ENCODE data around the gene ZNF516. TPM values are rescaled to one million over a fixed set of nuclear protein-coding genes. Genes with fewer than 3 reads are reported as not detected.
A peak's percentile ranks its signal among the peaks of the same experiment; 100 is the strongest.
"Not testable (repeated sequence)": the region's sequence is repeated elsewhere in the genome, so short reads cannot be mapped to it uniquely, and the experiment has no call there.

ZNF516 gene
- total RNA-seq, result 0.85 and 1.6 TPM in 2 replicates

GRCh38 chr18:76495006-76495370, at the start of gene ZNF516:
Gene ZNF516 (minus strand): TSS chr18:76495242. CDS start chr18:76443054, 52,188 bp downstream.
- peaks cover 72% of the 10 kb centered on the region for H3K27me3 Mint-ChIP-seq
- peaks cover 31% of the 10 kb centered on the region for H3K4me1 Mint-ChIP-seq
- peak; percentile 67 for DNase-seq
- peak within 1 kb of the TSS; percentile 67 for H3K27ac Mint-ChIP-seq
- H3K9me3 Mint-ChIP-seq, result no peaks in the 10 kb centered on the region
- H3K4me3 Mint-ChIP-seq, result peak within 1 kb of the TSS; percentile 97
- peaks cover 6% of the 10 kb centered on the region for H3K36me3 Mint-ChIP-seq (ENCODE audit: low read depth)
- intact Hi-C loops (cut with micrococcal nuclease), result loop anchor here (10.0 kb wide), 1 partner anchor 760 kb away; no protein-coding TSS in a partner anchor

DNA sequence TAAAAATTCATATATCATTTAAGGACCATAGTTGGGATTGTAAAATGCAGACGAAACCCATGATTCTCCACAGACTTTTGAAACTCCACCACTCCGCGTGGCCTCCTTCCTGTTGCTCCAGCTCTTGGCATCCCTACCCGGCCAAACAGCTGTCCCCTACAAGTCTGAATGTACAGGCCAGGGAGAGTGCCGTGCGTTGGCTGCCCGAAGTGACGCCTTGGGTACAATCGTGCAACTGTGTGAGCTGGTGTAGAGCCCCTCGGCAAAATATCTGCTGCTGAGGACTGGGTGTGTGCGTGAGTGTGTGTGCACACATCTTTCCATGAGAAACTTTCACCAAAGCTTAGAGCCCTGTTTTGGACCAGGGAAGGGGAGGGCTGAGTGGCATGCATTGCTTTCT, 43.8 kb upstream of the ZNF516 start:
- DNase-seq, result no peak
- H3K9me3 Mint-ChIP-seq, result no peaks in the 10 kb centered on the region
- no peak overlapping the region for H3K4me3 Mint-ChIP-seq
- H3K27ac Mint-ChIP-seq, result no peak overlapping the region
- no peaks in the 10 kb centered on the region for H3K36me3 Mint-ChIP-seq (ENCODE audit: low read depth)
- H3K27me3 Mint-ChIP-seq, result peaks cover 2% of the 10 kb centered on the region
- intact Hi-C loops (cut with micrococcal nuclease), result no loop called here
- H3K4me1 Mint-ChIP-seq, result no peaks in the 10 kb centered on the region

- Mint-ChIP-seq H3K36me3 (ENCODE audit: low read depth) (no peaks in the 10 kb centered on the region), H3K9me3 (no peaks in the 10 kb centered on the region), H3K27ac (no peak overlapping the region), H3K4me1 (no peaks in the 10 kb centered on the region), H3K27me3 (peaks cover 2% of the 10 kb centered on the region), H3K4me3 (no peak overlapping the region)
- no peak for DNase-seq
- intact Hi-C loops (cut with micrococcal nuclease), result no loop called here
Observed at GRCh38 chr18:76537621-76538020, 42.6 kb upstream of the ZNF516 start.

GRCh38 chr18:76536593-76536992, 41.6 kb upstream of the ZNF516 start:
- intact Hi-C loops (cut with micrococcal nuclease); H3K36me3 Mint-ChIP-seq (ENCODE audit: low read depth); H3K9me3 Mint-ChIP-seq: not testable (repeated sequence)

DNA sequence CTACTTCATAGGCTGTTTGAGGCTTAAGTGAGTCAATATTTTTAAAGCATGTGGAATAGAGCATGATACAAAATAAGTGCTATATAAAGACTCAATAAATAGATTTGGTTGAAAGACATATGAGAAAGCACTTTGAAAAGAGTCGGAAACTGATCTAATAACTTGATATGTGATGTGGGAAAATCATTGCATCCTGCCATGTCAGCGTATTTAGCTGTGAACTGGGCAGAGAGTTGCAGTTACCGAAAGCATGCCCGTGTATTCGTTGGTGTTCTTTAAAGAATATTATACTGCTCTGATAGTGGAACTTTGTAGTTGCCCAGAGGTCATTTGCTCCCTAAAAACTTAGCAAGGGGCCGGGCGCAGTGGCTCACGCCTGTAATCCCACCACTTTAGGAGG, 37.8 kb upstream of the ZNF516 start:
- no peak for DNase-seq
- Mint-ChIP-seq H3K4me1 (peaks cover 5% of the 10 kb centered on the region), H3K27me3 (peaks cover 9% of the 10 kb centered on the region), H3K36me3 (ENCODE audit: low read depth) (no peaks in the 10 kb centered on the region), H3K4me3 (no peak overlapping the region), H3K27ac (no peak overlapping the region), H3K9me3 (no peaks in the 10 kb centered on the region)
- intact Hi-C loops (cut with micrococcal nuclease), result no loop called here

More at GRCh38 chr18:76536593-76536992, 41.6 kb upstream of the ZNF516 start:
- not testable (repeated sequence) for H3K4me1 Mint-ChIP-seq, DNase-seq, H3K27me3 Mint-ChIP-seq, H3K4me3 Mint-ChIP-seq, H3K27ac Mint-ChIP-seq

DNA sequence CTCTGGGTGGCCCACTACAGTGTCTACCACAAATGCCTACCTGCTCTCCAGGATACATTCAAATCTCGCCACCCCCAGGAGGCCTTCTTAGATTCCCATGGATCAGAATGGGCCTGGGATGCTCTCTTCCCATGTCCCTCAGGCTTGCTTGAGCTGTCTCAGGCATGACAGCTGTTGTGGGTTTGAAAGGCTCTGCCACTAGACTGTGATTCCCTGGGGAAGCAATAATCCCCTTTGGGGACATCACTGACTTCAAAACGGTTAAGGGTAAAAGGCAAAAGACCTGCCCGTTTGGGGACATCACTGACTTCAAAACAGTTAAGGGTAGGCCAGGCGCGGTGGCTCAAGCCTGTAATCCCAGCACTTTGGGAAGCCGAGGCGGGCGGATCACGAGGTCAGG, 35.8 kb upstream of the ZNF516 start:
- H3K4me3 Mint-ChIP-seq, result no peak overlapping the region
- DNase-seq, result no peak
- peaks cover 5% of the 10 kb centered on the region for H3K4me1 Mint-ChIP-seq
- no peaks in the 10 kb centered on the region for H3K36me3 Mint-ChIP-seq (ENCODE audit: low read depth)
- intact Hi-C loops (cut with micrococcal nuclease), result no loop called here
- no peaks in the 10 kb centered on the region for H3K9me3 Mint-ChIP-seq
- H3K27me3 Mint-ChIP-seq, result peaks cover 22% of the 10 kb centered on the region
- no peak overlapping the region for H3K27ac Mint-ChIP-seq

DNA sequence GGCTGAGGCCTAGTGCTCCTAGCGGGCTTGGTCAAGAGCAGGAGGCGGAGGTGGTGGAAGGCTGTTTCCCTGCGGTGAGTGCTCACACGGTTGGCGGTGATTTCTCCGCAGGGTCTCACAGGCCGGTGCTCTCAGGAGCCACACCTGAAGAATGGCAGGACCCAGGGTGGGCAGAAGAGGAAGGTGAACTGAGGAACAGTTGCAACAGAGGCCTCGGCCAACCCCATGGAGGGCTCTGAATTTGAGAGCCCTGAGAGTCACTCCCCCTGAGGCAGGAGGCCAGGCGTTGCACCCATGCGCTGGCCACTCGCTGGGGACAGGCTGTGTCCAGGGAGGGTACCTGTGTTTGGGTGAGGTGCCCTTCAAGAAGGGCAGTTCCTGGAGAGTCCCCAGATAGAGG, 35.3 kb upstream of the ZNF516 start:
- no peak for DNase-seq
- peaks cover 23% of the 10 kb centered on the region for H3K27me3 Mint-ChIP-seq
- no peaks in the 10 kb centered on the region for H3K9me3 Mint-ChIP-seq
- no peaks in the 10 kb centered on the region for H3K36me3 Mint-ChIP-seq (ENCODE audit: low read depth)
- no peak overlapping the region for H3K4me3 Mint-ChIP-seq
- peaks cover 6% of the 10 kb centered on the region for H3K4me1 Mint-ChIP-seq
- intact Hi-C loops (cut with micrococcal nuclease), result no loop called here
- no peak overlapping the region for H3K27ac Mint-ChIP-seq

- no peaks in the 10 kb centered on the region for H3K36me3 Mint-ChIP-seq (ENCODE audit: low read depth)
- intact Hi-C loops (cut with micrococcal nuclease), result no loop called here
- peaks cover 25% of the 10 kb centered on the region for H3K27me3 Mint-ChIP-seq
- DNase-seq, result no peak
- no peak overlapping the region for H3K4me3 Mint-ChIP-seq
- no peak overlapping the region for H3K27ac Mint-ChIP-seq
- peaks cover 10% of the 10 kb centered on the region for H3K4me1 Mint-ChIP-seq
- no peaks in the 10 kb centered on the region for H3K9me3 Mint-ChIP-seq
Observed at GRCh38 chr18:76529433-76529811, 34.4 kb upstream of the ZNF516 start.

DNA sequence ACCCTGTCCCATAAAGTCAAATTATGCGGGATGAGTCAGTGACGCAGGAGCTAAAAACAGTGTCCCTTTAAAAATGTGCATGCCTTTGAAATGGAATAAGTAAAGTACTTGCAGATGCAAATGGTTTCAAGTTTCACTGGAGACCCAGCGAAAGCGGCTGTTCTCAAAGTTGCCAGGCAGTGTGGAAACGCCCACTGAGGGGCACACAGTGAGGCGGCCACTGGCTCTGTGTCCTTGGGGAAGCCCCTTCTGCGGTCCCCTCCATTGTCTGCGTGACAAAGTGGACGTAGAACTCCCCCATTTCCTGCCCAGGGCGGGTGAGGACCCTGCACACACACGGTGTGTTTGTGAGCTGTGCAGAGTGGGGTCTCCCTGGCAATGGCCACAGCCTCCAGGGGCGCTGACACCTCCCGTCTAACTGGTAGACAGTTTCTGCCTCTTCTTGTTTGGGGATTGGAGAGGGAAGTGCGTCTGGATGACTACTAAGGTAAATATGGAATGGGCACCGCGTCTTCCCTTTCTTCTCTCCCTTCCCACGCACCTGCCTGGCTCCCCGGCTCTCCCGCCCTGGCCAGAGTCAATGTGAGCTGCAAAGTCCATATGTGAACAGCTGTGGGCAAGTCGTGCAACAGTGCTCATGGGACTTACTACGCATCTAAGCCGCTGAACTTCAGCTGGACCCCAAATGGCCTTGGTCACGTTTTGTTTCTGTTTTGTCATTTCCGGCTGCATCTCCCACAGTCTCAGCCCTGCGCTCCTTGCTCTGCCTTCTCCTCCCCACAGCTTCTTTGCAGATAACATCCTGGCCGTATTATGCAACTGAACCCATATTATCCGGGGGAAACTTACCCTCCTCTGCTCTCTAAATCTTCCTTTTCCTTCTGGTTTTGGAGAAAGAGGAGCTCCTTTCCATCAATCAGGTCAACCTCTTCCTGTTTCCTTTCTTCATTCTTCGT, 33.7 kb upstream of the ZNF516 start:
- no peak overlapping the region for H3K27ac Mint-ChIP-seq
- H3K4me3 Mint-ChIP-seq, result peak overlapping the region; percentile 10
- no peak for DNase-seq

GRCh38 chr18:76525911-76526310, 30.9 kb upstream of the ZNF516 start:
- intact Hi-C loops (cut with micrococcal nuclease), result no loop called here
- Mint-ChIP-seq H3K4me3 (no peak overlapping the region), H3K4me1 (peaks cover 10% of the 10 kb centered on the region), H3K27me3 (peaks cover 29% of the 10 kb centered on the region), H3K9me3 (no peaks in the 10 kb centered on the region), H3K27ac (no peak overlapping the region), H3K36me3 (ENCODE audit: low read depth) (no peaks in the 10 kb centered on the region)
- DNase-seq, result no peak

More for the DNA sequence above, 33.7 kb upstream of the ZNF516 start:
- intact Hi-C loops (cut with micrococcal nuclease), result no loop called here
- peaks cover 27% of the 10 kb centered on the region for H3K27me3 Mint-ChIP-seq
- no peaks in the 10 kb centered on the region for H3K36me3 Mint-ChIP-seq (ENCODE audit: low read depth)
- H3K4me1 Mint-ChIP-seq, result peaks cover 10% of the 10 kb centered on the region
- H3K9me3 Mint-ChIP-seq, result no peaks in the 10 kb centered on the region

DNA sequence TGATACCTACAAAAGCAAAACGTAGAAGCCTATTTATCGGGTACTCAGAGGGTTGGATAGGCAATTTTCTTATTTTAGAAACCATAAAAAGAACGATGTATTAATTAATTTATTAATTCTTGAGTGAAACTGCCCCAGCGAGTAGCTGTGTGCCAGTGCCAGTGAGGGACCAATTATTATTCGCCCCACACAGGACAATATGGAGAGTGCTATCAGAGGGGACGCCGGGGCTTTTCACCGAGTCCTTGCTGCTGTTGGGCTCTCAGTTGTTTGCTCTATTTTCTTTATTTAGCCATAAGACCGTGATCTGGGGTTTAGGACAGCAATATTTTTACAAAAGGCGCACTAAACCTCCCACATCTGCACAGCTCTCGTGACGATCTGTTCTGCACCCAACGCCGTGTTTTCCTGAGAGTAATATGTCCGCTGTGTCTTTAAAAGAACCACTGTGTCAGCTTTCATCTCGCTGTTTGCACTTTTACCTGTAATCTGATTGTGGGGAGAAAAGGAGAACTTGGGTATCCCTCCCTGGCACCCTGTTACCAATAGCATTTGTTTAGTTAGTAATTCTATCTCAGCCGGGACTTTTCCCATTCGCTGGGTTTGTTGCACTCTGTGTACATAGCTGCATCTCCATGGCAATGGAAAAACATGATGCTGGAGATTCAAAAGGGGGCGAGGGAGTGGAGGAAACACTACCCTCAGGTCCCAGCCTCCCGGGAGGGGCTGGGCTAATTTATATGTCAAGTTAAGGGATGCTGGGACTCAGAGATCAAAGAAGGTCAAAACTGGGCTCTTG, 30.1 kb upstream of the ZNF516 start:
- Mint-ChIP-seq H3K36me3 (ENCODE audit: low read depth) (no peaks in the 10 kb centered on the region), H3K27ac (no peak overlapping the region), H3K4me3 (peak overlapping the region; percentile 28), H3K27me3 (peaks cover 33% of the 10 kb centered on the region), H3K4me1 (peaks cover 10% of the 10 kb centered on the region), H3K9me3 (no peaks in the 10 kb centered on the region)
- DNase-seq, result no peak
- intact Hi-C loops (cut with micrococcal nuclease), result no loop called here

GRCh38 chr18:76524477-76524876, 29.4 kb upstream of the ZNF516 start:
- Mint-ChIP-seq H3K27me3 (peaks cover 35% of the 10 kb centered on the region), H3K9me3 (no peaks in the 10 kb centered on the region), H3K36me3 (ENCODE audit: low read depth) (no peaks in the 10 kb centered on the region), H3K4me3 (no peak overlapping the region), H3K27ac (no peak overlapping the region), H3K4me1 (peaks cover 10% of the 10 kb centered on the region)
- intact Hi-C loops (cut with micrococcal nuclease), result no loop called here
- DNase-seq, result no peak

GRCh38 chr18:76522551-76522950, 27.5 kb upstream of the ZNF516 start:
- Mint-ChIP-seq H3K4me3 (no peak overlapping the region), H3K4me1 (peaks cover 4% of the 10 kb centered on the region), H3K9me3 (no peaks in the 10 kb centered on the region), H3K27ac (no peak overlapping the region), H3K36me3 (ENCODE audit: low read depth) (no peaks in the 10 kb centered on the region), H3K27me3 (peaks cover 46% of the 10 kb centered on the region)
- intact Hi-C loops (cut with micrococcal nuclease), result no loop called here
- no peak for DNase-seq

- Mint-ChIP-seq H3K27ac (no peak overlapping the region), H3K4me1 (peaks cover 4% of the 10 kb centered on the region), H3K9me3 (no peaks in the 10 kb centered on the region), H3K36me3 (ENCODE audit: low read depth) (no peaks in the 10 kb centered on the region), H3K27me3 (peaks cover 49% of the 10 kb centered on the region), H3K4me3 (no peak overlapping the region)
- intact Hi-C loops (cut with micrococcal nuclease), result no loop called here
- no peak for DNase-seq
Observed at GRCh38 chr18:76522122-76522503, 27.1 kb upstream of the ZNF516 start.

All from activated CD4-positive, alpha-beta T cell treated with anti-CD3 and anti-CD28 coated beads, Interleukin-2, amount 10 ng/mL, durations not matched to agents 24 days and 14 days (primary cell).